DMS114 treated with DMSO at 0.1 percent for 48 hours (cell line): ENCODE results near the gene POU2F1.
"Not testable (repeated sequence)": the region's sequence is repeated elsewhere in the genome, so short reads cannot be mapped to it uniquely, and the experiment has no call there.

Source experiments
- DNase-seq: peaks from one replicate; lab custom pipeline; 2025; ENCODE audit not compliant: unreplicated experiment; lab: John Stamatoyannopoulos, UW

POU2F1 gene

GRCh38 chr1:167305706-167306277 lies 85.1 kb downstream of the POU2F1 start:
- DNase-seq: no peak

- no peak for DNase-seq
Observed at GRCh38 chr1:167310732-167311131, 90.0 kb downstream of the POU2F1 start.

- no peak for DNase-seq
Observed at GRCh38 chr1:167312871-167313270, 92.2 kb downstream of the POU2F1 start.

GRCh38 chr1:167314671-167315070 lies 94.0 kb downstream of the POU2F1 start:
- no peak for DNase-seq

- DNase-seq: no peak
Observed at GRCh38 chr1:167317463-167317862, 96.8 kb downstream of the POU2F1 start.

- DNase-seq: not testable (repeated sequence)
Observed at GRCh38 chr1:167319206-167319605, 98.5 kb downstream of the POU2F1 start.

- DNase-seq: no peak
Observed at GRCh38 chr1:167322483-167322882, 101.8 kb downstream of the POU2F1 start.

- no peak for DNase-seq
Observed at GRCh38 chr1:167325151-167325550, 104.5 kb downstream of the POU2F1 start.

- no peak for DNase-seq
Observed at GRCh38 chr1:167328306-167328815, 107.7 kb downstream of the POU2F1 start.

GRCh38 chr1:167328816-167329483 lies 108.3 kb downstream of the POU2F1 start:
- no peak for DNase-seq

- no peak for DNase-seq
Observed at GRCh38 chr1:167330601-167331293, 110.1 kb downstream of the POU2F1 start.

GRCh38 chr1:167331650-167332049 lies 111.0 kb downstream of the POU2F1 start:
- no peak for DNase-seq

GRCh38 chr1:167332503-167332902 lies 111.8 kb downstream of the POU2F1 start:
- DNase-seq: no peak

- no peak for DNase-seq
Observed at GRCh38 chr1:167333124-167333523, 112.4 kb downstream of the POU2F1 start.

GRCh38 chr1:167333703-167334102 lies 113.0 kb downstream of the POU2F1 start:
- DNase-seq: no peak

- DNase-seq: no peak
Observed at GRCh38 chr1:167339405-167339804, 118.7 kb downstream of the POU2F1 start.

- no peak for DNase-seq
Observed at GRCh38 chr1:167342846-167343245, 122.2 kb downstream of the POU2F1 start.

- no peak for DNase-seq
Observed at GRCh38 chr1:167344112-167344511, 123.4 kb downstream of the POU2F1 start.

GRCh38 chr1:167344615-167345385 lies 124.1 kb downstream of the POU2F1 start:
- no peak for DNase-seq

GRCh38 chr1:167345386-167345733 lies 124.7 kb downstream of the POU2F1 start:
- DNase-seq: no peak

- DNase-seq: no peak
Observed at GRCh38 chr1:167357305-167357704, 136.6 kb downstream of the POU2F1 start.
